A673 (cell line): ENCODE measurements around the gene SNAP47. TPM values are rescaled to one million over a fixed set of nuclear protein-coding genes. Genes with fewer than 3 reads are reported as not detected.
"Not testable (repeated sequence)": the region's sequence is repeated elsewhere in the genome, so short reads cannot be mapped to it uniquely, and the experiment has no call there.

Source experiments
- BruUV-seq: library from RNA; stranded (reverse); fragments of 400-500 nt; replicated peaks from 2 replicates; lab custom pipeline; 2021; lab: Mats Ljungman, UMichigan
- CTCF ChIA-PET: fragments of 300-600 bp; sonication (Branson Sonifier 250); formaldehyde crosslinking; loops from one replicate; lab custom pipeline; 2022; ENCODE audit warnings: antibody characterized with exemption; lab: Charles Lee
- POLR2A ChIA-PET: fragments of 300-600 bp; sonication (Branson Sonifier 250); formaldehyde crosslinking; loops from one replicate; lab custom pipeline; 2022; ENCODE audit warnings: antibody characterized with exemption; ENCODE audit not compliant: low non-redundant PET; lab: Charles Lee
- DNase-seq: peaks from one replicate; pipeline ENCODE4 v3.0.0-alpha.2; 2015; ENCODE audit warnings: low spot score
- H3K27ac ChIP-seq: fragments of 200-600 bp; sonication (generic); 2 replicates; pipeline ENCODE4 v1.5.1; 2016; ENCODE audit warnings: mixed run types, low read depth, mild to moderate bottlenecking, mixed read lengths, antibody characterized with exemption, low read length; ENCODE audit not compliant: poor library complexity, severe bottlenecking
- H3K27me3 ChIP-seq: fragments of 200-600 bp; sonication (generic); replicated peaks from 2 replicates; pipeline ENCODE4 v1.6.1; 2017; ENCODE audit warnings: mixed run types, low read depth, mild to moderate bottlenecking, mixed read lengths, antibody characterized with exemption, low read length; ENCODE audit not compliant: insufficient read depth, poor library complexity
- H3K36me3 ChIP-seq: fragments of 200-600 bp; sonication (generic); 2 replicates; pipeline ENCODE4 v1.6.1; 2016; ENCODE audit warnings: mixed run types, mild to moderate bottlenecking, mixed read lengths, antibody characterized with exemption, low read length; ENCODE audit not compliant: insufficient read depth, poor library complexity, severe bottlenecking
- H3K4me1 ChIP-seq: fragments of 200-600 bp; sonication (generic); 2 replicates; pipeline ENCODE4 v1.6.1; 2017; ENCODE audit warnings: mixed run types, mild to moderate bottlenecking, mixed read lengths, antibody characterized with exemption, low read length; ENCODE audit not compliant: insufficient read depth, poor library complexity, severe bottlenecking
- H3K4me3 ChIP-seq: fragments of 200-600 bp; sonication (generic); 2 replicates; pipeline ENCODE4 v1.5.1; 2016; ENCODE audit warnings: low read depth, mixed run types, mild to moderate bottlenecking, mixed read lengths, low read length; ENCODE audit not compliant: poor library complexity, severe bottlenecking
- H3K9me3 ChIP-seq: fragments of 200-600 bp; sonication (generic); 2 replicates; pipeline ENCODE4 v1.6.1; 2016; ENCODE audit warnings: mixed run types, low read depth, mild to moderate bottlenecking, mixed read lengths, antibody characterized with exemption, low read length; ENCODE audit not compliant: poor library complexity, severe bottlenecking
- CTCF ChIP-seq: fragments of 300-800, 200-600 bp; sonication (generic); conservative IDR thresholded peaks from 2 replicates; pipeline ENCODE4 v1.5.1; 2017; ENCODE audit warnings: low read depth, mild to moderate bottlenecking, antibody characterized with exemption, low read length, moderate library complexity, mixed read lengths
- EZH2 ChIP-seq: fragments of 200-600 bp; sonication (generic); IDR thresholded peaks from 2 replicates; pipeline ENCODE4 v1.6.1; 2017; ENCODE audit warnings: borderline replicate concordance, low read depth, mild to moderate bottlenecking, mixed read lengths, antibody characterized with exemption, low read length; ENCODE audit not compliant: poor library complexity, severe bottlenecking
- intact Hi-C: fragments of 100-400 bp; cut with micrococcal nuclease; formaldehyde crosslinking; loops from one replicate; pipeline ENCODE4 v1.10.0; 2022; ENCODE audit not compliant: unreplicated experiment
- total RNA-seq: library from RNA; stranded (reverse); gene quantifications from 2 replicates; pipeline ENCODE4 v1.2.3, GENCODE V29; 2021

Gene SNAP47
- total RNA-seq, 1 experiment from 2014 or later, result 36.4 TPM

- Histone ChIP-seq H3K9me3 (peaks cover 4% of the 10 kb centered on the region), H3K4me3 (no peak overlapping the region), H3K4me1 (no peaks in the 10 kb centered on the region), H3K27ac (no peak overlapping the region), H3K36me3 (no peaks in the 10 kb centered on the region), H3K27me3 (no peaks in the 10 kb centered on the region)
- CTCF ChIA-PET, result no interaction called here
- BruUV-seq, result no TSS peak
- DNase-seq, result no peak
- POLR2A ChIA-PET, result no interaction called here
- intact Hi-C loops, result no loop called here
- TF ChIP-seq EZH2 (no peak), CTCF (no peak)
These were observed 27.4 kb upstream of the SNAP47 start for GRCh38 chr1:227707846-227708245.

DNA sequence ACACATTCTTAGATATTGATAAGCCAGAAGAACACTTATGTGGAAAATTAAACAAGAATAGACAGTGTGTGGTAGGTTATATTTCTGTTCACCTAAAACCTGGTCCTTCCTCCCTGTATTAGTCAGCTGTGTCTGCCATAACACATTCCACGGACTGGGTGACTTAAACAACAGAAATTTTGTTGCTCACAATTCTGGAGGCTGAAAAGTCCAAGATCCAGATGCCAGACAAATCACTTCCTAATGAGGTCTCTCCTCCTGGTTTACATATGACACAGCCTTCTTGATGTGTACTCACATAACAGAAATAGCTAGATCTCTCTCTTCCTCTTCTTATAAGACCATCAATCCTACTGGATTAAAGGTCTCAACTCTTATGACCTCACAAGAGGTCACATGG lies 25.8 kb upstream of the SNAP47 start:
- Histone ChIP-seq H3K36me3 (no peaks in the 10 kb centered on the region), H3K27ac (no peak overlapping the region), H3K4me3 (no peak overlapping the region), H3K9me3 (peaks cover 12% of the 10 kb centered on the region), H3K27me3 (no peaks in the 10 kb centered on the region), H3K4me1 (no peaks in the 10 kb centered on the region)
- intact Hi-C loops, result no loop called here
- POLR2A ChIA-PET, result no interaction called here
- no peak for DNase-seq
- CTCF ChIA-PET, result no interaction called here
- BruUV-seq, result no TSS peak
- TF ChIP-seq CTCF, result no peak
- TF ChIP-seq EZH2, result no peak

GRCh38 chr1:227710474-227710873 lies 24.8 kb upstream of the SNAP47 start:
- H3K4me1 ChIP-seq, intact Hi-C loops, H3K27ac ChIP-seq, H3K4me3 ChIP-seq, BruUV-seq, POLR2A ChIA-PET, H3K27me3 ChIP-seq, CTCF ChIA-PET, H3K36me3 ChIP-seq, DNase-seq: not testable (repeated sequence)
- peaks cover 12% of the 10 kb centered on the region for H3K9me3 ChIP-seq

DNA sequence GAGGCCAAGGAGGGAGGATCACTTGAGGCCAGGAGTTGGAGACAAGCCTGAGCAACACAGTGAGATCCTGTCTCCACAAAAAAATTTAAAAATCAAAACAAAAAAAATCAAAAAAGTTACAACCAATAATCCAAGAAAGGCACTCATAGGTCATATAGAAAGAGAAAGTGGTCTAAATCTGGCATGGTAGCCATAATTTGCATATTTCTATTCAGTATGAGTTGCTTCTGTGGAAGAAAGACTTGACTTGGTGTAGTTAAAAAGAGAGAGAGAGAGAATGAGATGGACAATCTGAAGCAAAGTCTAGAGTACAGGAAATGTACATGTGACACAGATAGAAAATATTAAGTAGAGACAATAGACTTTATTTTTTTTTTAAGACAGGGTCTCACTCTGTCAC lies 22.6 kb upstream of the SNAP47 start:
- H3K4me3 ChIP-seq, result no peak overlapping the region
- no peaks in the 10 kb centered on the region for H3K4me1 ChIP-seq
- intact Hi-C loops, result no loop called here
- no peak overlapping the region for H3K27ac ChIP-seq
- POLR2A ChIA-PET, result no interaction called here
- H3K36me3 ChIP-seq, result no peaks in the 10 kb centered on the region
- CTCF ChIA-PET, result no interaction called here
- no TSS peak for BruUV-seq
- peaks cover 12% of the 10 kb centered on the region for H3K9me3 ChIP-seq
- no peak for DNase-seq
- TF ChIP-seq CTCF (no peak), EZH2 (no peak)
- H3K27me3 ChIP-seq, result no peaks in the 10 kb centered on the region
